Neural cell (in vitro differentiated cells): ENCODE data around the gene C19orf85. TPM values are rescaled to one million over a fixed set of nuclear protein-coding genes. Genes with fewer than 3 reads are reported as not detected.

Experiments
- H2AFZ ChIP-seq: fragments of 200-600, 300-800 bp; sonication (generic), shearing (Covaris generic); 2 replicates; pipeline ENCODE4 v1.6.0; 2014; ENCODE audit warnings: low read depth, mild to moderate bottlenecking, antibody characterized with exemption, low read length, moderate library complexity
- H3F3A ChIP-seq: fragments of 200-600 bp; shearing (Covaris generic); 2 replicates; pipeline ENCODE4 v1.6.1; 2016; ENCODE audit warnings: mild to moderate bottlenecking, moderate library complexity, mixed read lengths, antibody characterized with exemption, low read length; ENCODE audit not compliant: insufficient read depth, poor library complexity, severe bottlenecking
- H3K27ac ChIP-seq: fragments of 200-600, 300-800 bp; sonication (generic), shearing (Covaris generic); 2 replicates; pipeline ENCODE4 v1.5.1; 2014; ENCODE audit warnings: mild to moderate bottlenecking, low read length, moderate library complexity
- H3K27me3 ChIP-seq: fragments of 300-800, 200-600 bp; sonication (generic), shearing (Covaris generic); 2 replicates; pipeline ENCODE4 v1.6.0; 2014; ENCODE audit warnings: mild to moderate bottlenecking, low read depth, low read length, moderate library complexity; ENCODE audit not compliant: insufficient read depth
- H3K36me3 ChIP-seq: fragments of 300-800, 200-600 bp; sonication (generic), shearing (Covaris generic); 2 replicates; pipeline ENCODE4 v1.5.1; 2014; ENCODE audit warnings: mild to moderate bottlenecking, antibody characterized with exemption, low read length, moderate library complexity; ENCODE audit not compliant: insufficient read depth
- H3K4me2 ChIP-seq: fragments of 300-800, 200-600 bp; sonication (generic), shearing (Covaris generic); 2 replicates; pipeline ENCODE4 v1.6.0; 2014; ENCODE audit warnings: mild to moderate bottlenecking, low read length
- H3K4me3 ChIP-seq: fragments of 300-800, 200-600 bp; sonication (generic), shearing (Covaris generic); 2 replicates; pipeline ENCODE4 v1.5.1; 2014; ENCODE audit warnings: mild to moderate bottlenecking, low read length, moderate library complexity
- H3K79me2 ChIP-seq: fragments of 200-600 bp; shearing (Covaris generic); replicated peaks from 2 replicates; pipeline ENCODE4 v1.6.0; 2014; ENCODE audit warnings: mild to moderate bottlenecking, low read length, moderate library complexity; ENCODE audit not compliant: insufficient read depth
- H3K9ac ChIP-seq: fragments of 300-800, 200-600 bp; sonication (generic), shearing (Covaris generic); 2 replicates; pipeline ENCODE4 v1.6.1; 2016; ENCODE audit warnings: mild to moderate bottlenecking, low read length, mixed read lengths
- H3K9me2 ChIP-seq: fragments of 200-600 bp; shearing (Covaris generic); 2 replicates; pipeline ENCODE4 v1.6.1; 2016; ENCODE audit warnings: mild to moderate bottlenecking, low read length, mixed read lengths; ENCODE audit not compliant: insufficient read depth
- H3K9me3 ChIP-seq: fragments of 200-600, 300-800 bp; sonication (generic), shearing (Covaris generic); 2 replicates; pipeline ENCODE4 v1.6.1; 2016; ENCODE audit warnings: mild to moderate bottlenecking, mixed run types, low read length, moderate library complexity, mixed read lengths
- H4K20me1 ChIP-seq: fragments of 200-600 bp; shearing (Covaris generic); 2 replicates; pipeline ENCODE4 v1.6.1; 2016; ENCODE audit warnings: mild to moderate bottlenecking, mixed run types; ENCODE audit not compliant: insufficient read depth
- CTCF ChIP-seq: fragments of 450-650 bp; IDR thresholded peaks from 2 replicates; pipeline ENCODE4 v1.5.1; 2014; ENCODE audit warnings: antibody characterized with exemption, mild to moderate bottlenecking, moderate library complexity; ENCODE audit not compliant: poor library complexity, severe bottlenecking
- EP300 ChIP-seq: fragments of 450-650 bp; conservative IDR thresholded peaks from 2 replicates; pipeline ENCODE4 v1.6.1; 2014; ENCODE audit warnings: antibody characterized with exemption, mild to moderate bottlenecking, moderate library complexity; ENCODE audit not compliant: poor library complexity, severe bottlenecking
- EZH2 ChIP-seq: fragments of 200-600, 300-800 bp; shearing (Covaris generic), sonication (generic); IDR thresholded peaks from 2 replicates; pipeline ENCODE4 v1.6.1; 2014; ENCODE audit warnings: antibody characterized with exemption, low read length, borderline replicate concordance, mild to moderate bottlenecking; ENCODE audit not compliant: insufficient read depth, poor library complexity, severe bottlenecking
- MXI1 ChIP-seq: fragments of 450-650 bp; conservative IDR thresholded peaks from 2 replicates; pipeline ENCODE4 v1.6.1; 2014; ENCODE audit warnings: antibody characterized with exemption, mild to moderate bottlenecking; ENCODE audit not compliant: poor library complexity, severe bottlenecking
- POLR2AphosphoS5 ChIP-seq: IDR thresholded peaks from 2 replicates; pipeline ENCODE4 v1.6.1; 2012
- RAD21 ChIP-seq: fragments of 450-650 bp; conservative IDR thresholded peaks from 2 replicates; pipeline ENCODE4 v1.6.1; 2014; ENCODE audit warnings: antibody characterized with exemption, mild to moderate bottlenecking, moderate library complexity
- REST ChIP-seq: IDR thresholded peaks from 2 replicates; pipeline ENCODE4 v1.6.1; 2012; ENCODE audit warnings: borderline replicate concordance
- SMC3 ChIP-seq: fragments of 450-650 bp; conservative IDR thresholded peaks from 2 replicates; pipeline ENCODE4 v1.6.1; 2014; ENCODE audit warnings: antibody characterized with exemption, mild to moderate bottlenecking, moderate library complexity; ENCODE audit not compliant: poor library complexity
- TAF1 ChIP-seq: IDR thresholded peaks from 2 replicates; pipeline ENCODE4 v1.6.1; 2012; ENCODE audit warnings: low read depth
- polyA plus RNA-seq: library from polyadenylated mRNA; depleted of rRNA; stranded (reverse); fragments of >200 nt; gene quantifications from 2 replicates; pipeline ENCODE4 v1.2.3, GENCODE V29; 2014

C19orf85 gene
- polyA plus RNA-seq, 1 donor from 2014 or later = 0.19 TPM

- TF ChIP-seq MXI1 = no peak
- no peak for TF ChIP-seq RAD21
- TF ChIP-seq SMC3 = no peak
- TF ChIP-seq POLR2AphosphoS5 = no peak
- TF ChIP-seq EP300 = no peak
- TF ChIP-seq TAF1 = no peak
- TF ChIP-seq EZH2 = no peak
- no peak for TF ChIP-seq REST
- TF ChIP-seq CTCF = no peak
- Histone ChIP-seq H2AFZ (no peak overlapping the region), H3K4me2 (no peak overlapping the region), H3K27ac (no peak overlapping the region), H3K36me3 (no peaks in the 10 kb centered on the region), H3K79me2 (no peaks in the 10 kb centered on the region), H3K9ac (no peak overlapping the region), H4K20me1 (no peaks in the 10 kb centered on the region), H3K9me2 (no peaks in the 10 kb centered on the region), H3K9me3 (no peaks in the 10 kb centered on the region), H3F3A (no peaks in the 10 kb centered on the region), H3K4me3 (no peak overlapping the region), H3K27me3 (no peaks in the 10 kb centered on the region)
Observed at GRCh38 chr19:55419103-55419502, 45.4 kb downstream of the C19orf85 start.

GRCh38 chr19:55418185-55418584, 46.4 kb downstream of the C19orf85 start:
- Histone ChIP-seq H3K9ac (no peak overlapping the region), H2AFZ (no peak overlapping the region), H3F3A (no peaks in the 10 kb centered on the region), H3K9me3 (no peaks in the 10 kb centered on the region), H3K79me2 (no peaks in the 10 kb centered on the region), H3K27me3 (no peaks in the 10 kb centered on the region), H3K4me2 (no peak overlapping the region), H3K4me3 (no peak overlapping the region), H4K20me1 (no peaks in the 10 kb centered on the region), H3K27ac (no peak overlapping the region), H3K9me2 (no peaks in the 10 kb centered on the region), H3K36me3 (no peaks in the 10 kb centered on the region)
- TF ChIP-seq CTCF = peak; percentile 88
- no peak for TF ChIP-seq REST
- peak; percentile 86 for TF ChIP-seq SMC3
- TF ChIP-seq RAD21 = peak; percentile 86
